Neural progenitor cell (in vitro differentiated cells): ENCODE data around the gene CAMK1D. TPM values are rescaled to one million over a fixed set of nuclear protein-coding genes. Genes with fewer than 3 reads are reported as not detected.

Experiments used
- DNase-seq: peaks from one replicate; pipeline ENCODE4 v3.0.0-alpha.2; 2016; ENCODE audit warnings: low spot score
- H2AFZ ChIP-seq: fragments of 200-600 bp; sonication (generic); replicated peaks from 2 replicates; pipeline ENCODE4 v1.6.1; 2016; ENCODE audit warnings: antibody characterized with exemption
- H3F3A ChIP-seq: fragments of 200-600 bp; sonication (generic); 2 replicates; pipeline ENCODE4 v1.6.1; 2016; ENCODE audit warnings: antibody characterized with exemption, low read depth
- H3K27ac ChIP-seq: fragments of 200-600 bp; sonication (generic); 2 replicates; pipeline ENCODE4 v1.5.1; 2016; ENCODE audit warnings: mild to moderate bottlenecking
- H3K27me3 ChIP-seq: fragments of 200-600 bp; sonication (generic); 2 replicates; pipeline ENCODE4 v1.6.1; 2016; ENCODE audit warnings: mild to moderate bottlenecking, moderate library complexity
- H3K36me3 ChIP-seq: fragments of 200-600 bp; sonication (generic); 2 replicates; pipeline ENCODE4 v1.5.1; 2016
- H3K4me1 ChIP-seq: fragments of 200-600 bp; sonication (generic); 2 replicates; pipeline ENCODE4 v1.6.1; 2016; ENCODE audit warnings: mixed run types
- H3K4me2 ChIP-seq: fragments of 200-600 bp; sonication (generic); 2 replicates; pipeline ENCODE4 v1.6.1; 2016
- H3K4me3 ChIP-seq: fragments of 200-600 bp; sonication (generic); 2 replicates; pipeline ENCODE4 v1.5.1; 2016
- H3K79me2 ChIP-seq: fragments of 200-600 bp; sonication (generic); 2 replicates; pipeline ENCODE4 v1.6.1; 2016; ENCODE audit warnings: low read depth
- H3K9ac ChIP-seq: fragments of 200-600 bp; sonication (generic); 2 replicates; pipeline ENCODE4 v1.6.1; 2016
- H3K9me3 ChIP-seq: fragments of 200-600 bp; sonication (generic); 2 replicates; pipeline ENCODE4 v1.5.1; 2016; ENCODE audit warnings: low read depth
- H4K20me1 ChIP-seq: fragments of 200-600 bp; sonication (generic); 2 replicates; pipeline ENCODE4 v1.6.1; 2016; ENCODE audit warnings: low read depth
- H3K27ac Mint-ChIP-seq: 3 replicates; pipeline ENCODE4 v1.8.0; 2021; ENCODE audit warnings: mixed read lengths
- H3K27me3 Mint-ChIP-seq: 2 replicates; pipeline ENCODE4 v1.8.0; 2022; ENCODE audit warnings: low read depth, mild to moderate bottlenecking, inconsistent platforms, moderate library complexity, mixed read lengths; ENCODE audit not compliant: insufficient read depth
- H3K36me3 Mint-ChIP-seq: 3 replicates; pipeline ENCODE4 v1.8.0; 2021; ENCODE audit warnings: mixed read lengths
- H3K4me1 Mint-ChIP-seq: 3 replicates; pipeline ENCODE4 v1.8.0; 2021; ENCODE audit warnings: mixed read lengths
- H3K4me3 Mint-ChIP-seq: 3 replicates; pipeline ENCODE4 v1.8.0; 2021; ENCODE audit warnings: mild to moderate bottlenecking, moderate library complexity, mixed read lengths
- H3K9me3 Mint-ChIP-seq: 3 replicates; pipeline ENCODE4 v1.8.0; 2020; ENCODE audit warnings: mixed read lengths
- CTCF ChIP-seq: fragments of 200-600 bp; sonication (generic); IDR thresholded peaks from 2 replicates; pipeline ENCODE4 v1.5.1; 2017; ENCODE audit warnings: antibody characterized with exemption, mild to moderate bottlenecking
- EZH2 ChIP-seq: fragments of 200-600 bp; sonication (generic); IDR thresholded peaks from 2 replicates; pipeline ENCODE4 v1.6.1; 2017; ENCODE audit warnings: antibody characterized with exemption, mild to moderate bottlenecking, moderate library complexity
- EZH2phosphoT487 ChIP-seq: fragments of 200-600 bp; sonication (generic); IDR thresholded peaks from 2 replicates; pipeline ENCODE4 v1.6.1; 2017; ENCODE audit warnings: antibody characterized with exemption
- total RNA-seq: library from RNA; depleted of rRNA; stranded (reverse); fragments of >200 nt; gene quantifications from 2 replicates; pipeline ENCODE4 v1.2.3, GENCODE V29; 2015; ENCODE audit warnings: low replicate concordance

Gene CAMK1D
- total RNA-seq, 1 donor from 2014 or later = 7.6 TPM

DNA sequence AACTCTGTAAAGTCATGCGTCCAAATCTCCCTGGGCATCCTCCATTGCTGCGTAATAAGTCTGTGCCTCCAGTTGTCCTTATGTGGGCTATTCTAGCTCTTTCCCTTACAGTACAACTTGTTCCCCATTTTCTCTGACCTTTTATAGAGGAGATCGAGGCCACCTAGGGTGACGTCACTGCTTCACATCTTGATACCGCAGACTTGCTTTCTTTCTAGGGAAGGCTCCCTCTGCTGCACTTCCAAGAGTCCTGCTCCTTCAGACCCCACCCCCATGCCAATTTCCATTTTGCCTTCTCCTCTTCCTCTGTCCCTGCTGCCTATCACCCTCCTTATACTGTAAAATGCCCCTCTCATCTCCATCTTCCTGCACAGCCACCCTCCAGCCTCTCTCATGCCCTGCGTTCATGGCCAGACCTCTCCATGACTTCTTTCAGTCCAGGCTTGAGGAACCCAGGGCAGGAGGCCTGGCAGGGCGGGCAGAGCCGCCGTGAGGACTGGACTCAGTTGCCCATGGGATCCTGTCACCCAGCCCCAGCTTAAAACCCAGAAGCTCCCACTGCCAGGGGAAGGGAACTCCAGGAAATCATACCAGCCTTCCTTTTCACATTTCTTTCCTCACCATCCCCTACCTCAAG lies 57.5 kb downstream of the CAMK1D start:
- TF ChIP-seq EZH2 (no peak), EZH2phosphoT487 (no peak), CTCF (no peak)
- Histone ChIP-seq H2AFZ (no peak overlapping the region), H3K36me3 (no peaks in the 10 kb centered on the region), H3K27me3 (no peaks in the 10 kb centered on the region), H3K79me2 (no peaks in the 10 kb centered on the region), H4K20me1 (no peaks in the 10 kb centered on the region), H3F3A (peaks cover 5% of the 10 kb centered on the region), H3K27ac (no peak overlapping the region), H3K9me3 (no peaks in the 10 kb centered on the region), H3K4me2 (no peak overlapping the region), H3K4me1 (no peaks in the 10 kb centered on the region), H3K9ac (no peak overlapping the region), H3K4me3 (no peak overlapping the region)
- Mint-ChIP-seq H3K36me3 (peaks cover 6% of the 10 kb centered on the region), H3K4me3 (no peak overlapping the region), H3K27me3 (peaks cover 4% of the 10 kb centered on the region), H3K9me3 (peaks cover 3% of the 10 kb centered on the region), H3K27ac (no peak overlapping the region), H3K4me1 (peaks cover 4% of the 10 kb centered on the region)
- DNase-seq = no peak

GRCh38 chr10:12408472-12408871 lies 59.1 kb downstream of the CAMK1D start:
- peaks cover 6% of the 10 kb centered on the region for H3K9me3 Mint-ChIP-seq
- Histone ChIP-seq H3K27me3 (no peaks in the 10 kb centered on the region), H3K4me3 (no peak overlapping the region), H3K9ac (no peak overlapping the region), H4K20me1 (no peaks in the 10 kb centered on the region), H3K4me2 (no peak overlapping the region), H3K36me3 (no peaks in the 10 kb centered on the region), H3K4me1 (no peaks in the 10 kb centered on the region), H3K9me3 (no peaks in the 10 kb centered on the region), H3K27ac (no peak overlapping the region), H3K79me2 (no peaks in the 10 kb centered on the region), H2AFZ (no peak overlapping the region), H3F3A (peaks cover 5% of the 10 kb centered on the region)
- H3K36me3 Mint-ChIP-seq = peaks cover 6% of the 10 kb centered on the region
- DNase-seq = no peak
- peaks cover 4% of the 10 kb centered on the region for H3K4me1 Mint-ChIP-seq
- no peak for TF ChIP-seq EZH2phosphoT487
- no peak for TF ChIP-seq CTCF
- TF ChIP-seq EZH2 = no peak
- H3K4me3 Mint-ChIP-seq = no peak overlapping the region
- peaks cover 3% of the 10 kb centered on the region for H3K27me3 Mint-ChIP-seq
- H3K27ac Mint-ChIP-seq = no peak overlapping the region

GRCh38 chr10:12409161-12409560 lies 59.8 kb downstream of the CAMK1D start:
- peaks cover 4% of the 10 kb centered on the region for H3K4me1 Mint-ChIP-seq
- no peak overlapping the region for H3K4me3 ChIP-seq
- DNase-seq = no peak
- H3K36me3 Mint-ChIP-seq = peaks cover 5% of the 10 kb centered on the region
- peaks cover 5% of the 10 kb centered on the region for H3F3A ChIP-seq
- peaks cover 3% of the 10 kb centered on the region for H3K27me3 Mint-ChIP-seq
- H3K4me2 ChIP-seq = no peak overlapping the region
- no peak overlapping the region for H3K27ac ChIP-seq
- H3K36me3 ChIP-seq = no peaks in the 10 kb centered on the region
- H3K4me3 Mint-ChIP-seq = no peak overlapping the region
- no peak overlapping the region for H2AFZ ChIP-seq
- TF ChIP-seq CTCF = no peak
- no peak for TF ChIP-seq EZH2
- TF ChIP-seq EZH2phosphoT487 = no peak
- no peaks in the 10 kb centered on the region for H4K20me1 ChIP-seq
- H3K79me2 ChIP-seq = no peaks in the 10 kb centered on the region
- H3K9ac ChIP-seq = no peak overlapping the region
- no peak overlapping the region for H3K27ac Mint-ChIP-seq
- H3K9me3 ChIP-seq = no peaks in the 10 kb centered on the region
- H3K9me3 Mint-ChIP-seq = peaks cover 6% of the 10 kb centered on the region
- no peaks in the 10 kb centered on the region for H3K4me1 ChIP-seq
- H3K27me3 ChIP-seq = no peaks in the 10 kb centered on the region
